ENCODE data around the gene HSD17B3. TPM values are rescaled to one million over a fixed set of nuclear protein-coding genes. Genes with fewer than 3 reads are reported as not detected.

HSD17B3 gene
- polyA plus RNA-seq, 1 donor (not counting 4 experiments of a cell fraction or from before 2014, with no cell fraction given), result 0.17 TPM

GRCh38 chr9:96256800-96257199 lies 45.2 kb downstream of the HSD17B3 start:
- Histone ChIP-seq H3K27ac (ENCODE audit: control insufficient read depth, insufficient read depth, low read length) (no peak overlapping the region), H3K4me1 (ENCODE audit: control insufficient read depth, extremely low read depth, insufficient read depth, low read length) (no peaks in the 10 kb centered on the region), H3K27me3 (ENCODE audit: control insufficient read depth, extremely low read depth, insufficient read depth, low read length) (peaks cover 47% of the 10 kb centered on the region), H3K9me1 (ENCODE audit: control insufficient read depth, extremely low read depth, insufficient read depth, low read length) (no peaks in the 10 kb centered on the region), H3K36me3 (ENCODE audit: control insufficient read depth in 2 of 2, extremely low read depth in 1 of 2, insufficient read depth in 2 of 2, low read length in 2 of 2) (no peaks in the 10 kb centered on the region), H3K9ac (ENCODE audit: control insufficient read depth, extremely low read depth, insufficient read depth, low read length) (no peak overlapping the region), H3K4me3 (ENCODE audit: control insufficient read depth in 2 of 3, extremely low read depth in 1 of 3, insufficient read depth in 2 of 3, low read depth in 1 of 3, low read length in 3 of 3) (no peak overlapping the region), H3K4me2 (ENCODE audit: control insufficient read depth, extremely low read depth, insufficient read depth, low read depth, low read length) (no peak overlapping the region), H2AFZ (ENCODE audit: control insufficient read depth, low read length) (no peak overlapping the region), H4K20me1 (ENCODE audit: control insufficient read depth, extremely low read depth, insufficient read depth, low read length) (no peaks in the 10 kb centered on the region), H3K79me2 (ENCODE audit: control insufficient read depth, insufficient read depth, low read length) (no peaks in the 10 kb centered on the region), H3K9me3 (ENCODE audit: control insufficient read depth, low read depth, low read length) (no peaks in the 10 kb centered on the region)
- TF ChIP-seq EZH2 (IDR thresholded peaks at IDR 0.05; ENCODE audit: low read length) (no peak), CTCF (optimal IDR thresholded peaks at IDR 0.05 in 1 of 3, IDR thresholded peaks at IDR 0.05 in 1 of 3, conservative IDR thresholded peaks at IDR 0.05 in 1 of 3; ENCODE audit: extremely low read depth in 1 of 3, insufficient read depth in 2 of 3, low read length in 3 of 3) (no peak)
- peak; percentile 43 for FAIRE-seq
- no peak for DNase-seq (ENCODE audit: low read depth, low spot score)
- dilution Hi-C loops (cut with MboI; ENCODE audit: extremely low pct_ligation_motif_present, low sequenced_read_pairs), result no loop called here

- H3K36me3 ChIP-seq (ENCODE audit: control insufficient read depth in 2 of 2, extremely low read depth in 1 of 2, insufficient read depth in 2 of 2, low read length in 2 of 2), result no peaks in the 10 kb centered on the region
- TF ChIP-seq EZH2 (IDR thresholded peaks at IDR 0.05; ENCODE audit: low read length), result no peak
- TF ChIP-seq CTCF (optimal IDR thresholded peaks at IDR 0.05 in 1 of 3, IDR thresholded peaks at IDR 0.05 in 1 of 3, conservative IDR thresholded peaks at IDR 0.05 in 1 of 3; ENCODE audit: extremely low read depth in 1 of 3, insufficient read depth in 2 of 3, low read length in 3 of 3), result no peak
- dilution Hi-C loops (cut with MboI; ENCODE audit: extremely low pct_ligation_motif_present, low sequenced_read_pairs), result no loop called here
- no peaks in the 10 kb centered on the region for H4K20me1 ChIP-seq (ENCODE audit: control insufficient read depth, extremely low read depth, insufficient read depth, low read length)
- no peak overlapping the region for H3K4me3 ChIP-seq (ENCODE audit: control insufficient read depth in 2 of 3, extremely low read depth in 1 of 3, insufficient read depth in 2 of 3, low read depth in 1 of 3, low read length in 3 of 3)
- no peak overlapping the region for H3K27ac ChIP-seq (ENCODE audit: control insufficient read depth, insufficient read depth, low read length)
- no peaks in the 10 kb centered on the region for H3K79me2 ChIP-seq (ENCODE audit: control insufficient read depth, insufficient read depth, low read length)
- FAIRE-seq (no peak), DNase-seq (ENCODE audit: low read depth, low spot score) (no peak)
- peaks cover 3% of the 10 kb centered on the region for H3K4me1 ChIP-seq (ENCODE audit: control insufficient read depth, extremely low read depth, insufficient read depth, low read length)
- H3K27me3 ChIP-seq (ENCODE audit: control insufficient read depth, extremely low read depth, insufficient read depth, low read length), result peaks cover 45% of the 10 kb centered on the region
- H3K9me3 ChIP-seq (ENCODE audit: control insufficient read depth, low read depth, low read length), result no peaks in the 10 kb centered on the region
- no peaks in the 10 kb centered on the region for H3K9me1 ChIP-seq (ENCODE audit: control insufficient read depth, extremely low read depth, insufficient read depth, low read length)
- no peak overlapping the region for H2AFZ ChIP-seq (ENCODE audit: control insufficient read depth, low read length)
- H3K4me2 ChIP-seq (ENCODE audit: control insufficient read depth, extremely low read depth, insufficient read depth, low read depth, low read length), result no peak overlapping the region
- no peak overlapping the region for H3K9ac ChIP-seq (ENCODE audit: control insufficient read depth, extremely low read depth, insufficient read depth, low read length)
Measured at GRCh38 chr9:96255698-96256097, 46.3 kb downstream of the HSD17B3 start.
